GM12891 (cell line): ENCODE measurements around the gene CCL2.

Source experiments
- DNase-seq: peaks from one replicate; pipeline ENCODE4 v3.0.0; 2011; ENCODE audit warnings: low spot score; ENCODE audit not compliant: insufficient read length
- FAIRE-seq: peaks from 2 replicates; lab custom pipeline; 2011; peaks lifted over from hg19 to GRCh38; lab: Jason Lieb, UNC
- PAX5 ChIP-seq: IDR thresholded peaks from 2 replicates; pipeline ENCODE4 v1.6.1; 2011; ENCODE audit warnings: low read length, moderate library complexity, mild to moderate bottlenecking; ENCODE audit not compliant: insufficient read depth, severe bottlenecking
- POLR2A ChIP-seq: IDR thresholded peaks from 2 replicates; pipeline ENCODE4 v1.6.1; 2011; ENCODE audit warnings: low read depth, low read length, control low read depth
- POLR2AphosphoS5 ChIP-seq: IDR thresholded peaks from 2 replicates; pipeline ENCODE4 v1.6.1; 2011; ENCODE audit warnings: low read depth, low read length, control low read depth
- POU2F2 ChIP-seq: IDR thresholded peaks from 2 replicates; pipeline ENCODE4 v1.6.1; 2011; ENCODE audit warnings: low read depth, mild to moderate bottlenecking, control low read depth, low read length, moderate library complexity
- SPI1 ChIP-seq: IDR thresholded peaks from 2 replicates; pipeline ENCODE4 v1.6.1; 2011; ENCODE audit warnings: low read depth, low read length, control low read depth
- TAF1 ChIP-seq: IDR thresholded peaks from 2 replicates; pipeline ENCODE4 v1.6.1; 2011; ENCODE audit warnings: low read depth, low read length, control low read depth

CCL2 gene

DNA sequence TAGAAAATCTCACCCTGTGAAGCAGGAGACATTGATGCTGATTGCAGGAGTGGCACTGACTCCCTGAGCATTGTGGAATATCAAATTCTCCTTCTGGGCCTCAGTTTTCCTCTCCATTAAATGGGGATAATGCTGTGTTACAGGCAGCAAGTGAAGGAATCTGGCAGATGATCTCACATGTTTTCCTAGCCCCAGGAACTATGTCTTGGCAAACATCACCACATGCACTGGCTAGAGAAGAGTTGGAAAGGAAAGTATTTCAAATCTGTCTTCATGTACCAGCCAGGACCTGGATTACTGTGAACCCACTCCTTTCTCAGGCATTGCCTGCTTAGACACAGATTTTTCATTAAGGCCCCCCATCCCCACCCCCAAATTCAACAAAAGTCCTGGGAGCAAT, 50.5 kb downstream of the CCL2 start:
- DNase-seq (no peak), FAIRE-seq (no peak)
- TF ChIP-seq POU2F2 = no peak
- no peak for TF ChIP-seq PAX5
- no peak for TF ChIP-seq POLR2AphosphoS5
- no peak for TF ChIP-seq TAF1
- TF ChIP-seq SPI1 = no peak
- TF ChIP-seq POLR2A = no peak

DNA sequence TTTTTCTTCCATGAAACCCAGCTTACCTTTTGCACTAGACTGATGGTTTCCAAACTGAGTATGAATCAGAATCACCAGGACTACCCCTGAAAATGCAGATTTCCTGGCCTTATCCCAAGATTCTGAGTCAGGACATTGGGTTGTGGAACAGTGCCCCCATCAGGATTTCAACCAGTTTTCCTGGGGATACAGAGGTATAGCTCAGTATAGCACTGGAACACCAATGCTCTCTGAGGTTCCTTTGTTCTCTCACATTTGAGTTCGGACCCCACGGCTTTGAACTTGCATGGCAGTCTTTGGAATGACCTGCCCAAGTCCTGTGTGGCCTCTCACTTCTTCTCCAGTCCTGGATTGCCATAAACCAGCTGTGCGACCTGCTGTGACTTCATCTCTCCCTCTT, 51.4 kb downstream of the CCL2 start:
- FAIRE-seq (no peak), DNase-seq (no peak)
- TF ChIP-seq POU2F2 (no peak), PAX5 (no peak), POLR2AphosphoS5 (no peak), POLR2A (no peak), TAF1 (no peak), SPI1 (no peak)
